H1 (cell line): ENCODE data around the gene ZNF212. TPM values are rescaled to one million over a fixed set of nuclear protein-coding genes. Genes with fewer than 3 reads are reported as not detected.

Source experiments
- CTCF ChIA-PET: fragments of 300-600 bp; sonication (Branson Sonifier 250); formaldehyde crosslinking; loops from one replicate; lab custom pipeline; 2021; ENCODE audit not compliant: partially characterized antibody; lab: Charles Lee
- POLR2A ChIA-PET: fragments of 300-600 bp; sonication (Branson Sonifier 250); formaldehyde crosslinking; loops from one replicate; lab custom pipeline; 2021; ENCODE audit warnings: inconsistent platforms; ENCODE audit not compliant: partially characterized antibody; lab: Charles Lee
- DNase-seq, 2 experiments: peaks; one replicate each; pipeline versions ENCODE4 v3.0.0 to v3.0.0-alpha.2; 2010 to 2022; ENCODE audit warnings: low spot score in 2 of 2, low read depth in 1 of 2, mixed read lengths in 1 of 2
- FAIRE-seq: peaks from 2 replicates; lab custom pipeline; 2011; peaks lifted over from hg19 to GRCh38; lab: Jason Lieb, UNC
- H2AFZ ChIP-seq: 2 replicates; pipeline ENCODE4 v1.8.1; 2012; ENCODE audit warnings: low read length, inconsistent platforms
- H2AK5ac ChIP-seq: 2 replicates; pipeline ENCODE4 v1.6.1; 2013; ENCODE audit warnings: low read depth, low read length
- H2BK120ac ChIP-seq: replicated peaks from 2 replicates; pipeline ENCODE3; 2013; ENCODE audit warnings: low read depth, low read length, inconsistent platforms
- H2BK12ac ChIP-seq: 2 replicates; pipeline ENCODE4 v1.6.1; 2013; ENCODE audit warnings: low read depth, low read length
- H2BK15ac ChIP-seq: 2 replicates; pipeline ENCODE4 v1.6.1; 2013; ENCODE audit warnings: low read length
- H2BK20ac ChIP-seq: 2 replicates; pipeline ENCODE4 v1.6.1; 2013; ENCODE audit warnings: low read length
- H2BK5ac ChIP-seq: 2 replicates; pipeline ENCODE4 v1.6.1; 2013; ENCODE audit warnings: low read depth, low read length
- H3K14ac ChIP-seq: 2 replicates; pipeline ENCODE4 v1.6.1; 2013; ENCODE audit warnings: inconsistent platforms; ENCODE audit not compliant: insufficient read length
- H3K18ac ChIP-seq: 2 replicates; pipeline ENCODE4 v1.6.1; 2013; ENCODE audit warnings: low read length; ENCODE audit errors: extremely low read depth
- H3K23ac ChIP-seq: 2 replicates; pipeline ENCODE4 v1.6.1; 2013; ENCODE audit warnings: inconsistent platforms; ENCODE audit not compliant: insufficient read length
- H3K23me2 ChIP-seq: 2 replicates; pipeline ENCODE4 v1.6.1; 2013; ENCODE audit warnings: low read depth, low read length
- H3K27ac ChIP-seq: 2 replicates; pipeline ENCODE4 v1.6.1; 2011; ENCODE audit warnings: low read depth, low read length, inconsistent platforms
- H3K27me3 ChIP-seq, 4 experiments: replicated peaks in 1 of 4; 1 replicate in 1 of 4; 2 replicates in 3 of 4; pipeline versions ENCODE4 v1.6.1 to v1.8.1; 2011 to 2013; ENCODE audit warnings: low read length in 3 of 4, mild to moderate bottlenecking in 3 of 4, inconsistent platforms in 2 of 4, mixed read lengths in 2 of 4, moderate library complexity in 1 of 4; ENCODE audit not compliant: control insufficient read depth in 3 of 4, insufficient read depth in 3 of 4; ENCODE audit errors: extremely low read depth in 1 of 4
- H3K36me3 ChIP-seq, 4 experiments: 2 replicates each; pipeline versions ENCODE4 v1.6.1 to v1.8.1; 2011 to 2013; ENCODE audit warnings: mild to moderate bottlenecking in 4 of 4, low read length in 3 of 4, moderate library complexity in 2 of 4, control low read depth in 1 of 4, inconsistent platforms in 1 of 4; ENCODE audit not compliant: insufficient read depth in 4 of 4, control insufficient read depth in 2 of 4
- H3K4ac ChIP-seq: replicated peaks from 2 replicates; pipeline ENCODE3; 2013; ENCODE audit warnings: low read length, low read depth, mixed read lengths, inconsistent platforms; ENCODE audit not compliant: insufficient read length
- H3K4me1 ChIP-seq, 4 experiments: replicated peaks in 1 of 4; 1 replicate in 1 of 4; 2 replicates in 3 of 4; pipeline versions ENCODE4 v1.6.1 to v1.8.1; 2011 to 2013; ENCODE audit warnings: low read length in 3 of 4, inconsistent platforms in 2 of 4, mixed read lengths in 1 of 4; ENCODE audit not compliant: insufficient read depth in 4 of 4, control insufficient read depth in 3 of 4
- H3K4me2 ChIP-seq, 2 experiments: 2 replicates each; pipeline versions ENCODE4 v1.6.1 to v1.8.1; 2011 to 2013; ENCODE audit warnings: low read depth in 2 of 2, low read length in 2 of 2, control low read depth in 1 of 2, inconsistent platforms in 1 of 2, mild to moderate bottlenecking in 1 of 2; ENCODE audit not compliant: insufficient read depth in 1 of 2
- H3K4me3 ChIP-seq, 4 experiments: fragments of 200-600, 300-600 bp in 1 of 4; sonication (generic), shearing (Covaris generic), sonication (Bioruptor Twin) in 1 of 4; 2 replicates each; pipeline versions ENCODE4 v1.5.1 to v1.8.1; 2011 to 2016; ENCODE audit warnings: low read length in 4 of 4, low read depth in 3 of 4, control low read depth in 2 of 4, inconsistent platforms in 2 of 4, mild to moderate bottlenecking in 2 of 4, mixed read lengths in 1 of 4, moderate library complexity in 1 of 4; ENCODE audit not compliant: insufficient read depth in 2 of 4; ENCODE audit errors: extremely low read depth in 1 of 4
- H3K56ac ChIP-seq: replicated peaks from 2 replicates; pipeline ENCODE3; 2013; ENCODE audit warnings: low read depth, mild to moderate bottlenecking, mixed read lengths, low read length, inconsistent platforms; ENCODE audit not compliant: insufficient read length
- H3K79me1 ChIP-seq: 2 replicates; pipeline ENCODE4 v1.6.1; 2013; ENCODE audit warnings: low read depth, low read length, control low read depth
- H3K79me2 ChIP-seq, 2 experiments: 2 replicates each; pipeline versions ENCODE4 v1.6.1 to v1.8.1; 2012 to 2013; ENCODE audit warnings: low read length in 2 of 2, mild to moderate bottlenecking in 2 of 2, inconsistent platforms in 1 of 2; ENCODE audit not compliant: insufficient read depth in 2 of 2, control insufficient read depth in 1 of 2
- H3K9ac ChIP-seq, 4 experiments: replicated peaks in 1 of 4; 1 replicate in 1 of 4; 2 replicates in 3 of 4; pipeline versions ENCODE4 v1.6.1 to v1.8.1; 2011 to 2013; ENCODE audit warnings: low read depth in 3 of 4, low read length in 3 of 4, control low read depth in 2 of 4, mild to moderate bottlenecking in 2 of 4, moderate library complexity in 2 of 4, inconsistent platforms in 1 of 4; ENCODE audit errors: extremely low read depth in 1 of 4
- H3K9me3 ChIP-seq, 2 experiments: 2 replicates each; pipeline versions ENCODE4 v1.6.1 to v1.8.1; 2012 to 2013; ENCODE audit warnings: mild to moderate bottlenecking in 2 of 2, moderate library complexity in 2 of 2, control low read depth in 1 of 2, inconsistent platforms in 1 of 2, low read depth in 1 of 2, low read length in 1 of 2, mixed read lengths in 1 of 2; ENCODE audit not compliant: insufficient read depth in 2 of 2
- H4K20me1 ChIP-seq, 2 experiments: replicated peaks in 1 of 2; 2 replicates each; pipeline versions ENCODE3 to v1.8.1; 2011 to 2013; ENCODE audit warnings: inconsistent platforms in 2 of 2, low read length in 2 of 2, mild to moderate bottlenecking in 1 of 2; ENCODE audit not compliant: insufficient read depth in 2 of 2, control insufficient read depth in 1 of 2
- H4K5ac ChIP-seq: 2 replicates; pipeline ENCODE4 v1.6.1; 2013; ENCODE audit warnings: low read length, low read depth, mixed read lengths, inconsistent platforms; ENCODE audit not compliant: insufficient read length
- H4K8ac ChIP-seq: 2 replicates; pipeline ENCODE4 v1.8.0; 2013; ENCODE audit warnings: mild to moderate bottlenecking, moderate library complexity, low read length, inconsistent platforms; ENCODE audit not compliant: insufficient read depth; ENCODE audit errors: extremely low read depth
- H4K91ac ChIP-seq: replicated peaks from 2 replicates; pipeline ENCODE3; 2013; ENCODE audit warnings: low read length, mixed read lengths, inconsistent platforms; ENCODE audit not compliant: insufficient read length
- CBX5 ChIP-seq: fragments of 300-800, 300-1000 bp; sonication (generic); IDR thresholded peaks from 2 replicates; pipeline ENCODE4 v1.7.1; 2016; ENCODE audit warnings: antibody characterized with exemption, low read length, low read depth
- CEBPB ChIP-seq: IDR thresholded peaks from 2 replicates; pipeline ENCODE4 v1.6.1; 2012; ENCODE audit warnings: low read depth, low read length
- CTCF ChIP-seq, 3 experiments: IDR thresholded peaks; 1 replicate in 2 of 3; 2 replicates in 1 of 3; pipeline versions ENCODE4 v1.5.1 to v1.6.1; 2011; ENCODE audit warnings: low read length in 3 of 3, mild to moderate bottlenecking in 3 of 3, inconsistent platforms in 2 of 3, low read depth in 1 of 3, moderate library complexity in 1 of 3; ENCODE audit not compliant: insufficient read depth in 1 of 3; ENCODE audit errors: control extremely low read depth in 1 of 3
- GABPA ChIP-seq: IDR thresholded peaks from 2 replicates; pipeline ENCODE4 v1.6.1; 2011; ENCODE audit warnings: mild to moderate bottlenecking, low read length, moderate library complexity, borderline replicate concordance; ENCODE audit not compliant: insufficient read depth
- RAD21 ChIP-seq, 2 experiments: IDR thresholded peaks in 1 of 2; conservative IDR thresholded peaks in 1 of 2; 2 replicates each; pipeline ENCODE4 v1.6.1; 2011; ENCODE audit warnings: low read depth in 2 of 2, low read length in 2 of 2, improper control_type of control experiment in 1 of 2, inconsistent platforms in 1 of 2, mild to moderate bottlenecking in 1 of 2, moderate library complexity in 1 of 2
- RXRA ChIP-seq: IDR thresholded peaks from 2 replicates; pipeline ENCODE4 v1.6.1; 2011; ENCODE audit warnings: low read depth, mild to moderate bottlenecking, low read length, moderate library complexity; ENCODE audit not compliant: insufficient read depth
- WGBS, 2 experiments: shearing (Covaris generic) in 1 of 2; methylation state at CpG; one replicate each; pipeline versions ENCODE4 v1.1.6 to v1.1.7; 2013 to 2015; ENCODE audit warnings: low lambda C conversion rate in 2 of 2, mixed read lengths in 2 of 2, inconsistent platforms in 1 of 2, low coverage in 1 of 2, missing lambda C conversion rate in 1 of 2; ENCODE audit not compliant: insufficient replicate concordance in 2 of 2, insufficient coverage in 1 of 2, insufficient read length in 1 of 2; ENCODE audit errors: extremely low coverage in 1 of 2, missing lambda C conversion rate in 1 of 2; 5-methylcytosine and 5-hydroxymethylcytosine counted together
- polyA plus RNA-seq, 7 experiments: library from polyadenylated mRNA; depleted of rRNA in 3 of 7; stranded (reverse) in 5 of 7; unstranded in 2 of 7; fragments of >200 nt in 5 of 7; fragments of 200-250 nt in 2 of 7; gene quantifications; 1 replicate in 5 of 7; 2 replicates in 1 of 7; 4 replicates in 1 of 7; pipeline versions ENCODE4 v1.2.1 to v1.2.3, GENCODE V29; 2011 to 2013; ENCODE audit warnings: missing spikeins in 2 of 7, mixed read lengths in 2 of 7
- total RNA-seq: library from RNA; stranded (reverse); fragmentation: NEBNext Ultra II Directional; extraction: Animal tissue kit (Norgen Biotek cat#: 25700); gene quantifications from 2 replicates; pipeline ENCODE4 v1.2.1, GENCODE V29; 2021

ZNF212 gene
- total and polyA plus RNA-seq, 2 of the 8 experiments (the other 6 are each of a cell fraction or from before 2014, with no cell fraction given): 6.7 to 19.3 TPM

DNA sequence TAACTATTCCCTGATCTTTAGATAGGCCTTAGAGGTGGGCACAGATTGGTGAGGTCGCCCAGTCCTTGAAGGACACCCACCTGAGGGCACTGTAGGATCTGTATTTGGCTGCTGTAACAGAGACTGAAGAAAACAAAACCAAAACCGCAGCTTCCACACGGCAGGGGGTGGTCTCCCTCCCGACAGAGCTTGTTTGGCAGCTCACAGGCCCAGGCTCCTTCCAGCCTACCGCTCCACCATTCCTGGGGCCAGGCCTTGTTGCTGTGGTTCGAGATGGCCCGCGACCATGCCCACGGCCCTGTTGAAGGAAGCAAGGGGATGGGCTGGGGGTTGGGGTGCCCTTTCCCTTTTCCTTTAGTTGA lies 53.0 kb downstream of the ZNF212 start:
- Histone ChIP-seq H3K27me3 (no peaks in the 10 kb centered on the region), H2AFZ (no peak overlapping the region), H4K91ac (no peak overlapping the region), H3K27ac (no peak overlapping the region), H2BK5ac (no peak overlapping the region), H3K79me2 (no peaks in the 10 kb centered on the region), H2AK5ac (no peak overlapping the region), H3K4me2 (no peak overlapping the region), H2BK120ac (no peak overlapping the region), H3K79me1 (no peaks in the 10 kb centered on the region), H3K9me3 (no peaks in the 10 kb centered on the region), H3K4me1 (peaks cover 0 to 3% (median 0%) of the 10 kb centered on the region in 4 experiments; a peak in 1 of 7 replicates), H3K23me2 (no peaks in the 10 kb centered on the region), H3K56ac (no peak overlapping the region), H4K5ac (no peak overlapping the region), H4K8ac (no peak overlapping the region), H3K23ac (no peak overlapping the region), H3K4ac (no peak overlapping the region), H2BK20ac (no peak overlapping the region), H3K4me3 (no peak overlapping the region), H3K9ac (no peak overlapping the region), H3K36me3 (no peaks in the 10 kb centered on the region), H2BK12ac (no peak overlapping the region), H4K20me1 (no peaks in the 10 kb centered on the region), H2BK15ac (no peak overlapping the region), H3K14ac (no peak overlapping the region), H3K18ac (no peak overlapping the region)
- ChIA-PET POLR2A (interaction anchor here (1.1 kb wide), 1 partner anchor 16 kb away, joined by 3 read pairs; no protein-coding TSS in a partner anchor), CTCF (interaction anchor here (0.5 to 3.6 kb wide), 12 partner anchors 8 to 204 kb away, joined by 3 to 17 read pairs (median 4); partner anchors contain the start of gene ZNF783)
- TF ChIP-seq CEBPB (no peak), CTCF (IDR thresholded peaks at IDR 0.05; ENCODE audit: control extremely low read depth in 1 of 3, insufficient read depth in 1 of 3, low read depth in 1 of 3, low read length in 3 of 3) (peak in 2 of 3 experiments; percentile 30; a peak in 2 of 4 replicates), RAD21 (IDR thresholded peaks at IDR 0.05 in 1 of 2, conservative IDR thresholded peaks at IDR 0.05 in 1 of 2; ENCODE audit: low read depth in 2 of 2, low read length in 2 of 2) (peak; percentile 57 to 66), CBX5 (no peak), RXRA (no peak), GABPA (no peak)
- FAIRE-seq (no peak), DNase-seq (peak in 1 of 2 experiments; percentile 67)
- WGBS, 2 experiments: 80% methylated on average over 9 of the region's 9 CpGs; no CpG with 5 or more reads in 1 of the 2 experiments
